HCT116 (cell line): ENCODE data around the gene FAR2. TPM values are rescaled to one million over a fixed set of nuclear protein-coding genes. Genes with fewer than 3 reads are reported as not detected.

Source experiments
- ATAC-seq: fragments of 200-7000 bp; cut with Tn5 transposase; 2 replicates; pipeline ENCODE4 v1.9.1; 2020; ENCODE audit warnings: mild to moderate bottlenecking, moderate library complexity
- BruUV-seq: library from RNA; stranded (reverse); fragments of 400-500 nt; replicated peaks from 2 replicates; lab custom pipeline; 2021; lab: Mats Ljungman, UMichigan
- CTCF ChIA-PET: fragments of 300-600 bp; sonication (Branson Sonifier 250); formaldehyde crosslinking; loops from one replicate; lab custom pipeline; 2021; ENCODE audit warnings: antibody characterized with exemption; lab: Charles Lee
- POLR2A ChIA-PET: fragments of 300-600, 350-600 bp; sonication (Branson Sonifier 250); formaldehyde crosslinking; loops from one replicate; lab custom pipeline; 2021; ENCODE audit warnings: antibody characterized with exemption; lab: Charles Lee
- RAD21 ChIA-PET, 2 experiments: fragments of 300-600 bp; sonication (Branson Sonifier 250); formaldehyde crosslinking; loops; one replicate each; lab custom pipeline; 2023; ENCODE audit warnings: low total read pairs in 2 of 2; ENCODE audit not compliant: uncharacterized antibody in 2 of 2, unreplicated experiment in 2 of 2, low non-redundant PET in 1 of 2; lab: Charles Lee
- DNase-seq: peaks from one replicate; pipeline ENCODE4 v3.0.0-alpha.2; 2010; ENCODE audit warnings: low read depth, low spot score
- H2AFZ ChIP-seq: fragments of 200-600 bp; shearing (Covaris generic), sonication (generic); 2 replicates; pipeline ENCODE4 v1.6.1; 2017; ENCODE audit warnings: low read depth, mixed run types, mixed read lengths, antibody characterized with exemption, low read length; ENCODE audit not compliant: poor library complexity, severe bottlenecking
- H3K27ac ChIP-seq: 2 replicates; pipeline ENCODE4 v1.5.1; 2012; ENCODE audit warnings: low read depth, low read length
- H3K27me3 ChIP-seq: fragments of 200-600 bp; sonication (generic); 2 replicates; pipeline ENCODE4 v1.6.1; 2016; ENCODE audit warnings: mixed run types, low read length, mixed read lengths; ENCODE audit not compliant: insufficient read depth
- H3K36me3 ChIP-seq, 2 experiments: fragments of 200-500 bp in 1 of 2; fragments of 200-600 bp in 1 of 2; sonication (Bioruptor generic) in 1 of 2; sonication (generic) in 1 of 2; 2 replicates each; pipeline versions ENCODE4 v1.5.1 to v1.6.1; 2014 to 2016; ENCODE audit warnings: low read length in 2 of 2, inconsistent platforms in 1 of 2, mixed read lengths in 1 of 2, mixed run types in 1 of 2; ENCODE audit not compliant: insufficient read depth in 2 of 2, control insufficient read depth in 1 of 2
- H3K4me1 ChIP-seq, 2 experiments: fragments of 200-600 bp in 1 of 2; sonication (generic) in 1 of 2; 2 replicates each; pipeline versions ENCODE4 v1.5.1 to v1.6.1; 2012 to 2017; ENCODE audit warnings: low read length in 2 of 2, inconsistent platforms in 1 of 2, mild to moderate bottlenecking in 1 of 2, mixed read lengths in 1 of 2, mixed run types in 1 of 2, moderate library complexity in 1 of 2; ENCODE audit not compliant: insufficient read depth in 2 of 2, control insufficient read depth in 1 of 2
- H3K4me2 ChIP-seq: fragments of 200-600 bp; sonication (generic); 2 replicates; pipeline ENCODE4 v1.6.1; 2017; ENCODE audit warnings: mixed run types, low read length, mixed read lengths
- H3K4me3 ChIP-seq, 2 experiments: fragments of 200-600 bp in 1 of 2; sonication (generic) in 1 of 2; replicated peaks in 1 of 2; 2 replicates each; pipeline ENCODE4 v1.5.1; 2011 to 2016; ENCODE audit warnings: low read length in 2 of 2, control low read depth in 1 of 2, low read depth in 1 of 2, mild to moderate bottlenecking in 1 of 2, mixed read lengths in 1 of 2, mixed run types in 1 of 2
- H3K79me2 ChIP-seq: fragments of 200-600 bp; sonication (generic); 2 replicates; pipeline ENCODE4 v1.6.1; 2017; ENCODE audit warnings: mild to moderate bottlenecking, mixed run types, low read length, moderate library complexity, mixed read lengths; ENCODE audit not compliant: insufficient read depth
- H3K9ac ChIP-seq: fragments of 200-600 bp; sonication (generic); 2 replicates; pipeline ENCODE4 v1.6.1; 2016; ENCODE audit warnings: low read length, mixed read lengths
- H3K9me2 ChIP-seq: fragments of 200-600 bp; sonication (generic), shearing (Covaris generic); 2 replicates; pipeline ENCODE4 v1.6.1; 2017; ENCODE audit warnings: mixed run types, mild to moderate bottlenecking, moderate library complexity; ENCODE audit not compliant: insufficient read depth
- H3K9me3 ChIP-seq, 2 experiments: fragments of 200-500 bp in 1 of 2; fragments of 200-600 bp in 1 of 2; sonication (Bioruptor generic) in 1 of 2; sonication (generic) in 1 of 2; 2 replicates each; pipeline ENCODE4 v1.6.1; 2014 to 2017; ENCODE audit warnings: low read length in 2 of 2, mixed read lengths in 2 of 2, inconsistent platforms in 1 of 2, low read depth in 1 of 2, mild to moderate bottlenecking in 1 of 2, mixed run types in 1 of 2, moderate library complexity in 1 of 2; ENCODE audit not compliant: control insufficient read depth in 1 of 2, insufficient read depth in 1 of 2
- H4K20me1 ChIP-seq: fragments of 200-600 bp; sonication (generic), shearing (Covaris generic); 2 replicates; pipeline ENCODE4 v1.6.1; 2017; ENCODE audit warnings: mixed run types, mild to moderate bottlenecking, moderate library complexity; ENCODE audit not compliant: insufficient read depth
- ATF3 ChIP-seq: IDR thresholded peaks from 2 replicates; pipeline ENCODE4 v1.6.1; 2012
- CEBPB ChIP-seq: IDR thresholded peaks from 2 replicates; pipeline ENCODE4 v1.6.1; 2012; ENCODE audit warnings: low read depth
- ELF1 ChIP-seq: IDR thresholded peaks from 2 replicates; pipeline ENCODE4 v1.6.1; 2012; ENCODE audit warnings: low read depth, borderline replicate concordance
- EZH2 ChIP-seq: fragments of 200-600 bp; sonication (generic); IDR thresholded peaks from 2 replicates; pipeline ENCODE4 v1.6.1; 2017; ENCODE audit warnings: antibody characterized with exemption, mixed run types
- EZH2phosphoT487 ChIP-seq: fragments of 200-600 bp; IDR thresholded peaks from 2 replicates; pipeline ENCODE4 v1.6.1; 2018; ENCODE audit warnings: antibody characterized with exemption, borderline replicate concordance
- JUND ChIP-seq: IDR thresholded peaks from 2 replicates; pipeline ENCODE4 v1.6.1; 2012
- MAX ChIP-seq: IDR thresholded peaks from 2 replicates; pipeline ENCODE4 v1.6.1; 2012
- SIN3A ChIP-seq: IDR thresholded peaks from 2 replicates; pipeline ENCODE4 v1.6.1; 2012; ENCODE audit warnings: low read depth
- SRF ChIP-seq: IDR thresholded peaks from 2 replicates; pipeline ENCODE4 v1.6.1; 2012; ENCODE audit warnings: low read depth
- TCF7L2 ChIP-seq: IDR thresholded peaks from 2 replicates; pipeline ENCODE4 v1.7.0; 2011; ENCODE audit warnings: borderline replicate concordance, inconsistent platforms; ENCODE audit not compliant: insufficient read depth, insufficient read length; ENCODE audit errors: extremely low read depth
- YY1 ChIP-seq: IDR thresholded peaks from 2 replicates; pipeline ENCODE4 v1.6.1; 2011; ENCODE audit warnings: low read length, low read depth, moderate library complexity, mild to moderate bottlenecking; ENCODE audit not compliant: insufficient replicate concordance; ENCODE audit errors: extremely low read depth
- ZBTB33 ChIP-seq: IDR thresholded peaks from 2 replicates; pipeline ENCODE4 v1.6.1; 2011; ENCODE audit warnings: mild to moderate bottlenecking, low read length, moderate library complexity; ENCODE audit not compliant: insufficient replicate concordance; ENCODE audit errors: extremely low read depth
- ZFX ChIP-seq: fragments of 450-650 bp; IDR thresholded peaks from 2 replicates; pipeline ENCODE4 v1.6.1; 2017
- ZNF274 ChIP-seq: fragments of 200-500 bp; sonication (Bioruptor generic); IDR thresholded peaks from 2 replicates; pipeline ENCODE4 v1.6.1; 2014; ENCODE audit warnings: mild to moderate bottlenecking, low read depth, low read length, inconsistent platforms
- intact Hi-C: fragments of 100-400 bp; cut with micrococcal nuclease; formaldehyde crosslinking; loops from 2 replicates; pipeline ENCODE4 v1.10.0; 2022
- total RNA-seq: library from RNA; stranded (reverse); gene quantifications from one replicate; pipeline ENCODE4 v1.2.1, GENCODE V29; 2021; ENCODE audit not compliant: unreplicated experiment

The FAR2 gene
- total RNA-seq, 1 experiment from 2014 or later, result 9.7 TPM

GRCh38 chr12:29146196-29146595 is 2.9 kb upstream of the FAR2 start:
- ChIA-PET CTCF (no interaction called here), RAD21 (no interaction called here), POLR2A (no interaction called here)
- Histone ChIP-seq H3K9me3 (no peaks in the 10 kb centered on the region), H3K27ac (no peak overlapping the region), H3K4me2 (no peak overlapping the region), H3K4me3 (no peak overlapping the region), H3K27me3 (no peaks in the 10 kb centered on the region), H3K9ac (no peak overlapping the region), H2AFZ (no peak overlapping the region), H3K9me2 (no peaks in the 10 kb centered on the region), H4K20me1 (no peaks in the 10 kb centered on the region), H3K4me1 (peaks cover 7 to 22% of the 10 kb centered on the region in 2 experiments), H3K79me2 (no peaks in the 10 kb centered on the region), H3K36me3 (no peaks in the 10 kb centered on the region)
- TF ChIP-seq ZFX (no peak), SIN3A (no peak), SRF (no peak), CEBPB (no peak), YY1 (no peak), EZH2phosphoT487 (no peak), JUND (no peak), EZH2 (no peak), ATF3 (no peak), MAX (no peak)
- DNase-seq (no peak), ATAC-seq (no peak)
- intact Hi-C loops, result no loop called here
- BruUV-seq, result no TSS peak

GRCh38 chr12:29147731-29148595 is 1.1 kb upstream of the FAR2 start:
- Histone ChIP-seq H3K79me2 (no peaks in the 10 kb centered on the region), H3K4me2 (peak overlapping the region; percentile 91), H4K20me1 (no peaks in the 10 kb centered on the region)
- BruUV-seq, result no TSS peak
- CTCF ChIA-PET, result no interaction called here
- no peak for TF ChIP-seq ZNF274
- peak; percentile 37; the same call in 1 of the 2 replicates for TF ChIP-seq MAX
- TF ChIP-seq ELF1, result peak; percentile 71
- TF ChIP-seq ZBTB33, result no peak
- TF ChIP-seq TCF7L2, result no peak
- TF ChIP-seq, all 23 proteins: peak for 2
- POLR2A ChIA-PET, result no interaction called here
- peaks cover 7 to 22% of the 10 kb centered on the region in 2 experiments for H3K4me1 ChIP-seq
- RAD21 ChIA-PET, result no interaction called here
- H3K9me2 ChIP-seq, result no peaks in the 10 kb centered on the region
- H3K36me3 ChIP-seq, result no peaks in the 10 kb centered on the region
- peak overlapping the region; percentile 74 for H2AFZ ChIP-seq
- H3K9me3 ChIP-seq, result no peaks in the 10 kb centered on the region
- peak overlapping the region; percentile 36; the same call in 1 of the 2 replicates for H3K27ac ChIP-seq
- DNase-seq, result no peak
- peak overlapping the region; percentile 62 to 80 for H3K4me3 ChIP-seq
- H3K27me3 ChIP-seq, result no peaks in the 10 kb centered on the region
- peak; percentile 54 for ATAC-seq
- intact Hi-C loops, result no loop called here
- H3K9ac ChIP-seq, result peak overlapping the region; percentile 78
